NCI-H2081 (cell line): ENCODE data around the gene ETFA.
"Not testable (repeated sequence)": the region's sequence is repeated elsewhere in the genome, so short reads cannot be mapped to it uniquely, and the experiment has no call there.

ENCODE experiments used
- DNase-seq, 2 experiments: peaks; one replicate each; lab custom pipeline; 2025; lab: John Stamatoyannopoulos, UW

ETFA gene

GRCh38 chr15:76324066-76324465 is 12.8 kb upstream of the ETFA start:
- no peak for DNase-seq

GRCh38 chr15:76321602-76322001 is 10.3 kb upstream of the ETFA start:
- no peak for DNase-seq

- no peak for DNase-seq
Measured at GRCh38 chr15:76321171-76321570, 9.9 kb upstream of the ETFA start.

DNA sequence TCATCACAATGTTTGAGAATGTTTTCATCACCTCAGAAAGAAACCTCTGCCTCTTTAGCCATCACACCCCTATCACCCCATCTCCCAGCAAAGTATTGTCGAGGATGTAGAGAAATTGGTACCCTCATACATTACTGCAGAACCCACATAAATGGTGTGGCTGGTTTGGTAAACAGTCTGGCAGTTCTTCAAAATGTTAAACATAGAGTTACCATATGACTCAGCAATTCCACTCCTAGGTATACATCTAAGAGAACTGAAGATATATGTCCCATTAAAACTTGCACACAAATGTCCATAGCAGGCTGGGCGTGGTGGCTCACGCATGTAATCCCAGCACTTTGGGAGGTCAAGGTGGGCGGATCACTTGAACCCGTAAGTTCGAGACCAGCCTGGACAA is 8.7 kb upstream of the ETFA start:
- DNase-seq = no peak

- no peak for DNase-seq
Measured at GRCh38 chr15:76313731-76314130, 2.5 kb upstream of the ETFA start.

DNA sequence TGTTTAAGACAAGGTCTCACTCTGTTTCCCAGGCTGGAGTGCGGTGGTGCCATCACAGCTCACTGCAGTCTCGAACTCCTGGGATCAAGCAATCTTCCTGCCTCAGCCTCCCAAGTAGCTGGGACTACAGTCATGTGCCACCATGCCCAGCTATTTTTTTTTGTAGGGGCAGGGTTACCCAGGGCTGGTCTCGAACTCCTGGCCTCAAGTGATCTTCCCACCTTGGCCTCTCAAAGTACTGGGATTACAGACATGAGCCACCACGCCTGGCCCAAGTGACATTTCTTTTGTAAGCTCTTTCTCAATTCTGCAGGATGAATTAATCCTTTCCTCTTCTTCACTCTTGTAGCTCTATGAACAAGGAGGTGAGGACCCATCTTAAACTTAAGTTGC is 1.9 kb upstream of the ETFA start:
- DNase-seq = not testable (repeated sequence)

- peak in 1 of 2 experiments; percentile 40 for DNase-seq
Measured at GRCh38 chr15:76312540-76313174, 1.4 kb upstream of the ETFA start.

- DNase-seq = no peak
Measured at GRCh38 chr15:76310475-76311099, 682 bp downstream of the ETFA start.

DNA sequence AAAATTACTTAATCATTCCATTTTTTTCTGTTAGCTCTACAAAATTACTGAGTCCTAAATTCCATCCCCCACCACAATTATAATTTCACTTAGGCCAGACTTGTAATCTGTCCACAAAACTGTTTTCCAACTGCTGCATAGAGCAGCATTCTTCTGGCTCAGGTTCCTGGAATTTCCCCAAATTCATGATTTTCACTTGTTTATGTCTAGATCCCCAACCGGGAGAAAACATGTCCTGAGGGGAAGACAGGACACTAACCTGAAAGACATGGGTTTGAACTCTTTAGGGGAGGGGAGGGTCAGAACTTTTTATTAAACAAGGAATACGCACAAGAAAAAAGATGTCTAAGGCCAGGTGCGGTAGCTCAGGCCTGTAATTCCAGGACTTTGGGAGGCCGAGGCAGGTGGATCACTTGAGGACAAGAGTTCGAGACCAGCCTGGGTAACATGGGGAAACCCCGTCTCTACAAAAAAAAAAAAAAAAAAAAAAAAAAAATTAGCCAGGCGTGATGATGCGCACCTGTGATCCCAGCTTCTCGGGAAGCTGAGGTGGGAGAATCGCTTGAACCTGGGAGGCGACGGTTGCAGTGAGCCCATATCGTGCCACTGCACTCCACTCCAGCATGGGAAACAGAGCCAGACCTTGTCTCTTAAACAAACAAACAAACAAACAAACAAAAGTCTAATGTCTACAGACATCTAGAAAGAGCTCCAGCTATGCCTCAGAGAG is 1.5 kb downstream of the ETFA start:
- DNase-seq = no peak

- no peak for DNase-seq
Measured at GRCh38 chr15:76303909-76304308, 7.4 kb downstream of the ETFA start.

GRCh38 chr15:76299786-76300185 is 11.5 kb downstream of the ETFA start:
- DNase-seq = no peak

- DNase-seq = no peak
Measured at GRCh38 chr15:76298986-76299385, 12.3 kb downstream of the ETFA start.

- DNase-seq = not testable (repeated sequence)
Measured at GRCh38 chr15:76297951-76298350, 13.3 kb downstream of the ETFA start.

DNA sequence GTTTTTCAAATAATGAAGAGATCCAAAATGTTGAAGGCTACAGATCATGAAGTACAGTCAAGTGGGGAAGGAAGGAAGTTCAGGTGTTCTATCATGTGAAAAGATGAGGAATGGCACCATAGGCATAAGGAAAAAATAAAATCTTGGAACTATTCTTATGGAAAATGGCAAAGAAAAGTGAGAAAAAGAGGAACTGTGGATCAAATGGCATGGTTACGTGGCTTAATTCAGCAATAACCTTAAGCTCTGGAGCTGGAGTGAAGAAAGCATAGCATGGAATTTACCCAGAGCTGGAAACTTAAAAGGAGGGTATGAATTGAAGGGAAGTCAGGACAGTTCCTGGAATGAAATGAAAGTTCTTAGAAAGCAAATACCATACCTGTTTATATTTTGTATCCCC is 14.4 kb downstream of the ETFA start:
- DNase-seq = no peak

- not testable (repeated sequence) for DNase-seq
Measured at GRCh38 chr15:76294463-76294862, 16.8 kb downstream of the ETFA start.

- no peak for DNase-seq
Measured at GRCh38 chr15:76293361-76293760, 17.9 kb downstream of the ETFA start.

DNA sequence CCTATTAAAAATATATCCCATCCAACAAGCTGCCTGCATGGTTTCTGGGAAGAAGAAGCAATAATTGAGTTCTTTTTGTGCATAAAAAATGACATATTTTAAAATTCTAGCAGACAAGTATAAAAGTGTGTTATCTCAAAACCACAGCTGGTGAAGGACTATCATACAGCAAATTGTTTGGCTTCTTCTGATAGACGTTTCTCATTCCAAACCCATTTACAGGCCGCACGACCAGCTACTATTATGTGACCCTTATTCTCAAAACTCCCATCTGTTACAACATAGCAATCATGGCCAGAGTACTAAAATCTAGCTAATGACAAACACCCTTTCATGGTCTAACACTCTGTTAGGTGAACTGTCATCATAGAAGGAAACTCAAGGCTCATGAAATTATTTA is 21.7 kb downstream of the ETFA start:
- DNase-seq = no peak

DNA sequence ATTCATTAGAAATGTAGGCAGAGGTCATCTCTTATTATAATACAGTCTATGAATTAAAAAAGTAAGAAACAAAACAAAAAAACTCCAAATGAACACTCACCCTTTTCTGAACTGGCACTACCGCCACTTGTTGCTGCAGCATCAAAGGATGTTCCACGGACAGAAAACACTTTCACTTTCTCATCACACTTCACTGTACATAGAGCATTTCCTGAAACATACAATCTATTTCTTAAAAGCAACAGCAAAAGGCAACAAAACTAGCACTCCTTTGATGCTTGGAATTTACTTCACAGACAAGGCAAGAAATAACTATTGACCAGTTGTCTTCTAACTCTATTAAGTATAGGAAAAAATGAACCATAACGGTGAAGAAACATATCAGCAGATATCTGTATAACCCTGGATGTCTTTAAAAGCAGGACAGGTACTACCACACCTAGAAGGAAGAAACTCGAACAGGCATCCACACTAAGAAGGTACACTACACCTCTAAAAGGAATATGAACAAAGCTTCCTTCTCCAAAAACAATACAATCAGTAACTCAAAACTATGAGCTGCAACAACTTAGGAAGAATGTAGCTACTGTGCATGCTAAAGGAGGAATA is 24.9 kb downstream of the ETFA start:
- no peak for DNase-seq

DNA sequence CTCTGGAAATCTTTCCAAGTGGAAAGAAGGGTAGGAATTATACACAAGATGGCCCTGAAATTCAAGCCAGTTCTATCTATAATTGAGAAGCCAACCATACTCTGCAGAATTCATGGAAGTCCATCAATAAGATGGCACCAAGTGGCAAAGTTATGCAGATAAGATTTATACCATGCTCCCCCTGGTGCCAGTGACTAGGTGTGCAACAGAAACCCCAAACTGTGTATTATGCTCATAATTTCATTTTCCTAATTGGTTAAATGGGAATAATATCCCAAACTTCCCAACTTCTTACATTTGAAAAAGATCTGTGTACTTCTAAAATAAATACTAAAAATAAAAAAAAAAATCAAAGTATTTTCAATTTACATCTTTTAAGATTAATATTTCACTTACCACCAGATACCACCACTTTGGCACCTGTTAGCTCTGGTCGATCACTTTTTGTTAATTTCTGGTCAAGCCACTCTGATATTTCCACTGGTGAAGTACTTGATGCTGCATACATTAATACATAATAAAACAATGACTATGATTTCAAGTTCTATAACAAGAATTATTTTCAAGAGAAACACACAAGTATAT is 25.9 kb downstream of the ETFA start:
- no peak for DNase-seq

- DNase-seq = no peak
Measured at GRCh38 chr15:76282465-76282864, 28.8 kb downstream of the ETFA start.

GRCh38 chr15:76278651-76279050 is 32.6 kb downstream of the ETFA start:
- no peak for DNase-seq

DNA sequence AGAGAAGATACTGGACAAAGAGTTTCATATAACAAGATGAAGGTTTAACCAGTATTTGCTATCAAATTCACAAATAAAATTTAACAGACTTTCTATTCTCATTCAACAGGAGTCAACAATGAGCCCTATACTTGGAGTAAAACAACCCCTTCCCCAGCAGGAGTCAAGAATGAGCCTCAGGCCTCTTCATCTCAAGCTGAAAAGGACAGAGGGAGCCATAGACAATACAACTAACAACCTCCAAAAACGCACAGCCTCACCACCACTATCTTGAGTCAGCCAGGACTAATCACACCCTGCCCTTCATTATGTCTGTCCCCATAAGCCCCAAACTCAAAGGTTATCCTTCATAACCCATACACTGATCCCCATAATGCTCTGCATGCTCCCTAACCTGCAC is 36.4 kb downstream of the ETFA start:
- no peak for DNase-seq

GRCh38 chr15:76274226-76274625 is 37.0 kb downstream of the ETFA start:
- DNase-seq = no peak
